Astrocyte (in vitro differentiated cells and primary cell): Measurements from ENCODE around the gene CAMK1D.

Experiments
- CTCF ChIP-seq: IDR thresholded peaks from 2 replicates; pipeline ENCODE4 v1.5.1; 2011; ENCODE audit warnings: low read depth, mild to moderate bottlenecking, inconsistent platforms, low read length, moderate library complexity; ENCODE audit not compliant: insufficient read depth
- EZH2 ChIP-seq: IDR thresholded peaks from 2 replicates; pipeline ENCODE4 v1.6.1; 2012; ENCODE audit warnings: mild to moderate bottlenecking, low read length, inconsistent platforms; ENCODE audit not compliant: insufficient read depth

GRCh38 chr10:12663863-12664262 is 314.5 kb downstream of the CAMK1D start:
- TF ChIP-seq CTCF, result no peak
- TF ChIP-seq EZH2, result no peak
